ENCODE results near the gene SLC43A2. TPM values are rescaled to one million over a fixed set of nuclear protein-coding genes. Genes with fewer than 3 reads are reported as not detected.
"Not testable (repeated sequence)": the region's sequence is repeated elsewhere in the genome, so short reads cannot be mapped to it uniquely, and the experiment has no call there.

Gene SLC43A2
- total and polyA plus RNA-seq, 8 donors = 25.6 to 87.9 (median 27.0) TPM

- TF ChIP-seq CTCF (IDR thresholded peaks at IDR 0.05) = no peak
- Histone ChIP-seq H3K27me3 (no peaks in the 10 kb centered on the region), H3K36me3 (peaks cover 8 to 99% of the 10 kb centered on the region in 2 donors), H3K27ac (no peak overlapping the region), H3K4me3 (no peak overlapping the region), H3K4me1 (peaks cover 0 to 11% of the 10 kb centered on the region in 2 donors), H3K9me3 (no peaks in the 10 kb centered on the region)
- intact Hi-C loops (cut with DNase I) = loop anchor here in 1 of 2 donors (10.0 kb wide), 1 partner anchor 124 kb away; no protein-coding TSS in a partner anchor
- ATAC-seq (no peak), DNase-seq (peak in 1 of 4 donors; percentile 20)
Observed at GRCh38 chr17:1661045-1661444, 32.4 kb upstream of the SLC43A2 start.

DNA sequence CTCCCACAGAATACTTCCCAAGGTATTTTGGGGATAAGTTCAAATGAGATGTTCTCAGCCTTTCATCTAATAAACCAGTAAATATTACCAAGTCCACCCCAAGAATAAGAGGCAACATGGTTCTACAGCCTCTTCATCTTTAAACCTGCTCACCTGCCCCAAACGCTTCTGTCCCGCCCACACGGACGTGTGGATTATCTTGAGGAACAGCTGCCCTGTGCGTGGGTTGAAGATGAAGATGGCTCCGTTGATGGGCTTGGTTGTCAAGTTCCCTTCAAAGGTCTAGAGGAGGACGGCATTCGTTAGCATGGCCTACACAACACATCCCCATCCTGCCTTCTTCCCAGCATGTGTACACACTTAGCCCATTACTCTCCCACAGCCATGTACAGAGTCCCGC lies 29.5 kb upstream of the SLC43A2 start:
- no peak for ATAC-seq
- H3K27me3 ChIP-seq = no peaks in the 10 kb centered on the region
- H3K4me1 ChIP-seq = no peaks in the 10 kb centered on the region
- no peak overlapping the region for H3K27ac ChIP-seq
- no peak for TF ChIP-seq CTCF (IDR thresholded peaks at IDR 0.05)
- H3K9me3 ChIP-seq = no peaks in the 10 kb centered on the region
- intact Hi-C loops (cut with DNase I) = no loop called here
- H3K36me3 ChIP-seq = peaks cover 8 to 99% of the 10 kb centered on the region in 2 donors
- no peak for DNase-seq
- no peak overlapping the region for H3K4me3 ChIP-seq

GRCh38 chr17:1653735-1654134 lies 25.1 kb upstream of the SLC43A2 start:
- no peaks in the 10 kb centered on the region for H3K9me3 ChIP-seq
- no peaks in the 10 kb centered on the region for H3K27me3 ChIP-seq
- intact Hi-C loops (cut with DNase I) = no loop called here
- DNase-seq (peak in 1 of 4 donors; percentile 22), ATAC-seq (no peak)
- H3K36me3 ChIP-seq = peaks cover 0 to 87% of the 10 kb centered on the region in 2 donors
- no peak for TF ChIP-seq CTCF (IDR thresholded peaks at IDR 0.05)
- peaks cover 7 to 18% of the 10 kb centered on the region in 2 donors for H3K4me1 ChIP-seq
- no peak overlapping the region for H3K4me3 ChIP-seq
- H3K27ac ChIP-seq = no peak overlapping the region

- Histone ChIP-seq H3K36me3 (peaks cover 0 to 78% of the 10 kb centered on the region in 2 donors), H3K4me1 (peaks cover 13 to 27% of the 10 kb centered on the region in 2 donors)
- H3K4me3 ChIP-seq; intact Hi-C loops (cut with DNase I); H3K27ac ChIP-seq; H3K9me3 ChIP-seq; H3K27me3 ChIP-seq; DNase-seq; ATAC-seq: not testable (repeated sequence)
Observed at GRCh38 chr17:1652794-1653193, 24.2 kb upstream of the SLC43A2 start.

DNA sequence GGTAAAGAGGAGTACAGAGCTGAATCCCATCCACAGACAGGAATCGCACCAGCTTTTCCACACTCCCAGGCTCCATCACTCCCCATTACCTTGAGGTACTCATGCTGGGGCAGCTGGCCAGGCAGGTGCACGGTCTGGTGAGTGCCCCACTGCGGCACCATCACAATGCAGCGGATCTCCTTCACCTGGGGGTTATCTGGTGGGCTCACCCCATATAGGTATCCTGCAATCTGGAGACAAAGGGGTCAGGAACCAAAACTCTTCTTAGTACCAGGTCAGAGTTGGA lies 22.9 kb upstream of the SLC43A2 start:
- DNase-seq = peak in 1 of 4 donors; percentile 35
- Histone ChIP-seq H3K36me3 (peaks cover 0 to 65% of the 10 kb centered on the region in 2 donors), H3K4me1 (peaks cover 15 to 40% of the 10 kb centered on the region in 2 donors), H3K27ac (no peak overlapping the region), H3K9me3 (no peaks in the 10 kb centered on the region), H3K27me3 (no peaks in the 10 kb centered on the region), H3K4me3 (no peak overlapping the region)
- no peak for ATAC-seq
- TF ChIP-seq CTCF (IDR thresholded peaks at IDR 0.05) = no peak
- intact Hi-C loops (cut with DNase I) = no loop called here

All from left lung (tissue), 10 donors.